ENCODE data around the gene BRIX1.
"Not testable (repeated sequence)": the region's sequence is repeated elsewhere in the genome, so short reads cannot be mapped to it uniquely, and the experiment has no call there.

BRIX1 gene

DNA sequence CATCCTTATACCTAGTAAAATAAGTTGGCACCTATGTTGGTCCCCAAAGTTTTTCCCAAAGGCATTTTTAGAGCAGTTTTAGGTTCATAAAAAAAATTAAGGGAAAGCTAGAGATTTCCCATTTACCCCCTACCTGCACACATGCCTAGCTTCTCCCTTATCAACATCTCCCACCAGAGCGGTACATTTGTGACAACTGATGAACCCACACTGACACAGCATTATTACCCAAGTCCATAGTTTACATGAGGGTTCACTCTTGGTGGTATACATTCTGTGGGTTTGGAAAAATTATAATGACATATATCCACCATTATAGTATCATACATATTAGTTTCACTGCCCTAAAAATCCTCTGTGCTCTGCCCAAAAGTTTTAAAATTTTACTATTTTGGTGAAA, 12.3 kb upstream of the BRIX1 start:
- no peak for DNase-seq
- in situ Hi-C loops (cut with MboI; ENCODE audit: low pct_unique_long_range_greater_than_20kb, low sequenced_read_pairs): no loop called here

DNA sequence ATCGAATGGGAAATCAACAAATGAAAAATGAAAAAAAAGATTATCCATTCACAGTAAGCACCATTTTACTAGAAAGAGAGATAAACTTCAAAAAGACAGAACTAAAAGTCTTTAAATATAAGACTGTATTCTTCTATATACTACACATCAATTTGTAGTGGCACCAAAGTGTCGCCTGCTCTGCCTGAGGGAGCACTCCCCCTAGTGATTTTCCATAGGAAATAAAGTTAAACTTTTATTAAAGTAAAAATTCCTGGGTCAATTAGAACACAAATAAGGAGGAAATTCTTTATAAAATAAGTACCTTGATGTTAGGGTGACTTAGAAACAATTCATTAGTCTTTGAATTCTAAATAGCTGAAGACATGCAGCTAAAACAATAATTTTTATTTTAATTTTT, 9.9 kb upstream of the BRIX1 start:
- DNase-seq: no peak
- in situ Hi-C loops (cut with MboI; ENCODE audit: low pct_unique_long_range_greater_than_20kb, low sequenced_read_pairs): no loop called here

DNA sequence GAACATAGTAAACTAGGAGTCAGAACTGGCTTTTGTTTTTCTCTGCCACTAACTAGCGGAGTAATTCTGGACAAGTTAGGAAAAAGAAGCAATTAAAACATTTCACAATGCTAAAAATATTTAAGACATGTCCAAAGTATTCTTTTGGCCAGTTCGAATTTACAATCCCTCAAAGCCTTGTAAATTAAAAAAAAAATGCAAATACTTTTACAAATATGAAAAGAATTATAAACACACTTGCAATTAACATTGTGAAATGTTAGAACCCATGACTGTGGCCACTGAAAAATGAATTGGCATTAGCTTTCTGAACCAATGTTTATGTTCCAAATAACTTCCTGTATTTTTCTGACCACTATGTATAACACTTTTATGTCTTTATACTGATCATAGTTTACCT, 2.4 kb upstream of the BRIX1 start:
- no peak for DNase-seq
- in situ Hi-C loops (cut with MboI; ENCODE audit: low pct_unique_long_range_greater_than_20kb, low sequenced_read_pairs): no loop called here

- no peak for DNase-seq
- in situ Hi-C loops (cut with MboI; ENCODE audit: low pct_unique_long_range_greater_than_20kb, low sequenced_read_pairs): no loop called here
Measured at GRCh38 chr5:34914671-34915138, 806 bp upstream of the BRIX1 start.

DNA sequence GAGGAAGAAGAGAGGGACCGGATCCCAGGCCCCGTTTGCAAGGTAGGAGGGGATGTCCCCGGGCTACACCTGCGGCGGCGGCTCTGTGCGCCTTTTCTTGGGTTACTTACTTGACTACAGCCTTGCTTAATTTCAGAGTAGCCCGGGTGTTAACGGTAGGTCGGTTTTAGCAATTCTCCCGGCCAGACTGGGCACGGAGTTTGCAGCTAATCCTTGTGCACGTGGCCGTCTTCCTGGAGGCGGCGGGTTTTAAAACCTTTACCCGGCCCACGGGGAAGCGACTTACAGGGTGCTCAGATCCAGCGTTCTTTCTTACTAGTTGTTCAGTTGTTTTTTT, 313 bp downstream of the BRIX1 start:
- in situ Hi-C loops (cut with MboI; ENCODE audit: low pct_unique_long_range_greater_than_20kb, low sequenced_read_pairs): no loop called here
- no peak for DNase-seq

DNA sequence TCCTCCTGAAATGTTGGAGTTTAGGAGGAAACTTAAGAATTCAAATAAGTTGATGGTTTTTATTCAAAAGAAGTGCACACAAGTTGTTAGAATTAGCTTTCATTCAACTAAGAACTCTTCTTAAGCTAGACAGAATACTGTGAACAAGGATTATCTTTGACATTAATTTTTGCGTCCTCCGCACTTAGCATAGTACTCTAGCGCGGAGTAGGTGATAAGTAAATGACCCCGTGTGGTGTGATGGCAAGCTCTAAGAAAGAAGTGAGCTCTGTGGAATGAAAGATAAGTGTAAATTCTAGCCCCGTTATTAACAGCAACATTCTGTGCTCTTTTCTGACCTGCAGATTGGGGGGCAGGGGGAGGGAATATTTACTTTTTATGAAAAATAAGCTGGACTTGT, 1.0 kb downstream of the BRIX1 start:
- DNase-seq: no peak
- in situ Hi-C loops (cut with MboI; ENCODE audit: low pct_unique_long_range_greater_than_20kb, low sequenced_read_pairs): no loop called here

GRCh38 chr5:34918025-34918424, 2.5 kb downstream of the BRIX1 start:
- in situ Hi-C loops (cut with MboI; ENCODE audit: low pct_unique_long_range_greater_than_20kb, low sequenced_read_pairs): no loop called here
- DNase-seq: no peak

DNA sequence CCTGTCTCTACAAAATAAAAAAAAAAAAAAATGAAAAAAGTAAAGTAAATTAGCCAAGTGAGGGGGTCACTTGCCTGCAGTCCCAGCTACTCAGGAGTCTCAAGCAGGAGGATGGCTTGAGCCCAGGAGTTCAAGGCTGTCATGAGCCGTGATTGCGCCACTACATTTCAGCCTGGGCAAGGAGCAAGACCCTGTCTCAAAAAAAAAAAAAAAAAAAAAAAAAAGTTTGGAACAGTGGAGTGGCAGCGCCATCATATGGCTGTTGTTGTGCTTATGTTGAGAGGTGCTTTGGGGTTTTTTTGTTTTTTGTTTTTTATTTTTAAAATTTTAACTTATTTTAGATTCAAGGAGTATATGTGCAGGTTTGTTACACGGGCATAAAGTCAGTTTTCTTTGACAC, 3.6 kb downstream of the BRIX1 start:
- in situ Hi-C loops (cut with MboI; ENCODE audit: low pct_unique_long_range_greater_than_20kb, low sequenced_read_pairs): no loop called here
- DNase-seq: no peak

GRCh38 chr5:34923256-34923655, 7.7 kb downstream of the BRIX1 start:
- in situ Hi-C loops (cut with MboI; ENCODE audit: low pct_unique_long_range_greater_than_20kb, low sequenced_read_pairs): not testable (repeated sequence)

DNA sequence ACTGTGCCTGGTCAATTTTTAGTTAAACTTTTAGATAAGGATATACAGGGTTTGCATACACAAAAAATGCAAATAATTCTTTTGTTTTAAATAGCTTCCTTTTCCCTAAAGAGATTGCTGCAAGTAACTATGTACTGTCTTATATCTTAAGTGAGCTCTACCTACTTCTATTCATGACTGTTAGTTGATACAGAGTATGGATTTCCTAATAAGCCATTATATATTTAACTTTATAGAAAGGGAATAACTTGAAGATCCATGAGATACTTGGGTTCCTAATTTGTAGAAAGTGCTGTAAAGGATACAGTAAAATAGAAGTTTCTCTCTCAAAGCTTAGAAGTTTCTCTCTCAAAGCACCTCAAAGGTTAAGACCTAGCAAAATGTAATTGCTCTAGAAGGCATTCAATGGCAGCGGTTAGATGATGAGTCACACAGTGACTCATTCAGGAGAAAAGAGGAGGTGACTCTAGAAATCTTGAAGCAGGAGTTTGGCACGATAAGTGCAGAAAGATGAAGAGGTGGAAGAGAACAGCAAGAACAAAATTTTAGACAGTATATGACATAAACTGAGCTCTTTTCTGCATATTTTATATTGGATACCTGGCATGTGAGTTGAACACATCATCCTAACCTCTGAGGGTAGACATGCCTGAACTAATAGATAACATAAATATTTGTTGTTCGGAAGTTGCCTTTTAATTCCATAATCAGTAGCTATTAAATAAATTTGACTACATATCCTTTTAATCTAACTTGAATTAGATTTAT, 8.4 kb downstream of the BRIX1 start:
- DNase-seq: peak; percentile 58
- in situ Hi-C loops (cut with MboI; ENCODE audit: low pct_unique_long_range_greater_than_20kb, low sequenced_read_pairs): no loop called here

More at GRCh38 chr5:34923256-34923655, 7.7 kb downstream of the BRIX1 start:
- DNase-seq: not testable (repeated sequence)

GRCh38 chr5:34924462-34924765, 8.9 kb downstream of the BRIX1 start:
- in situ Hi-C loops (cut with MboI; ENCODE audit: low pct_unique_long_range_greater_than_20kb, low sequenced_read_pairs): no loop called here
- no peak for DNase-seq

DNA sequence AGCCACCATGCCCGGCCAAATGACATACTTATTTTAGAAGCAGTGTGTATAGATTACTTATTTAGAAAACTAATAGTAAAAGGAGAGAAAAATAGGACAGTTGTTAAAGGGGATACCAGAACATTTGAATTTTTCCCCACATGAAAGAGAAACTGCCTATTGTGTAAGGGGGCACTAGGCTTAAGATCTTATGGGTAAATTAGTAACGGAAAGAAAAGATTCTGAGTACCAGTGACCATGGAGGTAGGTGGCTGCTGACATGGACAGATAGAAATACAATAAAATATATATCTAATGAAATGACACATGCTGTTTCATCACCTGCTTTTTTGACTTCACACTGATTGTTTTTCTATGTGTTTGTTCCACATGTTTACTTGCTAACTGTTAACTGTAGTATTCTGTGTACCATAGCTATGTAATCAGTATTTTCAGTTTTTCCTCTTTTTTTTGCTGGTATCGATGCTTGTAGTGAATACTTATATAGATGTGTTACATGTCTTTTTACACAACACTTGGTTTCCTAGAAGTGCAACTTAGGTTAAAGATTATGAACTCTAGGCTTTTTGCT, 10.9 kb downstream of the BRIX1 start:
- no peak for DNase-seq
- in situ Hi-C loops (cut with MboI; ENCODE audit: low pct_unique_long_range_greater_than_20kb, low sequenced_read_pairs): no loop called here

DNA sequence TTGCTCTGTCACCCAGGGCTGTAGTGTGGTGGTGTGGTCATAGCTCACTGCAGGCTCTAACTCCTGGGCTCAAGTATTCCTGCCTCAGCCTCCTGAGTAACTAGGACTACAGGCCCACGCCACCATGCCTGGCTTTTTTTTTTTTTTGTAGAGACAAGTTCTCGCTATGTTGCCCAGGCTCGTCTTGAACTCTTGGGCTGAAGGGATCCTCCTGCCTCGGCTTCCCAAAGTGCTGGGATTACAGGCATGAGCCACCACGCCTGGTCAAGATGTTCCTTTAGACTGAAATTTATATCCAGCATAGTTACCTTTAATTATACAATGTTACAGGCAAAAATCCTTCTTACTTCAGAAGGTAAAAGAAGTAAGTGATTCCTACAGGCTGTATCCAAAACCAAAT, 12.3 kb downstream of the BRIX1 start:
- in situ Hi-C loops (cut with MboI; ENCODE audit: low pct_unique_long_range_greater_than_20kb, low sequenced_read_pairs): no loop called here

DNA sequence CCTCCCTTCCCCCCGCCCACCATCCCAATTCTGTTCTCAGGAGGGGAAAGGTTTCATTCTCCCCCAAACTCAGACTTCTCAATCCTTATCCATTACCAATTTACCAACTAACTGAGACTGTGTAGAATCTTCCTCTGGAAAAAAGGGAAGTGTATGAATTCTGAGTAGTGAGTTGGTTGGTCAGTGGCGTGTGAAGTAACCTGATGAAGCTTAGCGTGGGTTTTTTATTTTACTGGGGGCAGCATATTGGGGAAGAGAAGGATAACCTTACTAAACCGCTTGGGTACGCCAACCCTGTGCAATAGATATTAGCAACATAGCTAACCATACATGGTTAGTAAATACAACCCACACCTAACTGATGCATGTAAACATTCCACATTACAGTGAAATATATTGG, 12.8 kb downstream of the BRIX1 start:
- DNase-seq: no peak
- in situ Hi-C loops (cut with MboI; ENCODE audit: low pct_unique_long_range_greater_than_20kb, low sequenced_read_pairs): no loop called here

More for the DNA sequence above, 12.3 kb downstream of the BRIX1 start:
- no peak for DNase-seq

DNA sequence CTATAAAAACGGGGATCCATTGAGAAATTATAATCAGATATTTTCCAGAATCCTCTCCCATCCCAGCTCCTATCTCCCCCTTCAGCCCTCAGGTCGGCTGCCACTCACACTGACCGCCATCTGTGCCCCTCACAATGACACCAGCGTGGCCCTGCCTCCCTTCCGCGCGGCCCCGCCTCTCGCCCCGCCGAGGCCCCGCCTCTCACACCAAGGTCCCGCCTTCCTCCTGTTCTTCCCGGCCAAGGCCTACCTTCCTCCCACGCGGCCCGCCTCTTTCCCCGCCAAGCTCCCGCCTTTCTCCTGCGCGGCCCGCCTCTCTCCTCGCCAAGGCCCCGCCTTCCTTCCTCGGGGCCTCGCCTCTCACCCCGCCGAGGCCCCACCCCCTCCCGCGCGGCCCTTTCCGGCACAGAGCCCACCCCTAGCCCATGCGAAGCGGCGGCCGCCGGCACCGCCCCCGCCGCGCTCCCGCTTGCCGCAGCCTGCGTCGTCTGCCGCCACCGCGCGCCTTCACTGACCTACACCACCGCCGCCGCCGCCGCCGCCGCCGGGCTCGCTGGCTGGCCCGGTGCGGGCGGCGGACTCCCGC, 13.7 kb downstream of the BRIX1 start, which contains the start of gene DNAJC21:
DNAJC21 (plus strand) TSS at position 426 of the 586 bp plus-strand sequence. CDS start 261 bp downstream, outside the sequence.
- peak; percentile 98 for DNase-seq

DNA sequence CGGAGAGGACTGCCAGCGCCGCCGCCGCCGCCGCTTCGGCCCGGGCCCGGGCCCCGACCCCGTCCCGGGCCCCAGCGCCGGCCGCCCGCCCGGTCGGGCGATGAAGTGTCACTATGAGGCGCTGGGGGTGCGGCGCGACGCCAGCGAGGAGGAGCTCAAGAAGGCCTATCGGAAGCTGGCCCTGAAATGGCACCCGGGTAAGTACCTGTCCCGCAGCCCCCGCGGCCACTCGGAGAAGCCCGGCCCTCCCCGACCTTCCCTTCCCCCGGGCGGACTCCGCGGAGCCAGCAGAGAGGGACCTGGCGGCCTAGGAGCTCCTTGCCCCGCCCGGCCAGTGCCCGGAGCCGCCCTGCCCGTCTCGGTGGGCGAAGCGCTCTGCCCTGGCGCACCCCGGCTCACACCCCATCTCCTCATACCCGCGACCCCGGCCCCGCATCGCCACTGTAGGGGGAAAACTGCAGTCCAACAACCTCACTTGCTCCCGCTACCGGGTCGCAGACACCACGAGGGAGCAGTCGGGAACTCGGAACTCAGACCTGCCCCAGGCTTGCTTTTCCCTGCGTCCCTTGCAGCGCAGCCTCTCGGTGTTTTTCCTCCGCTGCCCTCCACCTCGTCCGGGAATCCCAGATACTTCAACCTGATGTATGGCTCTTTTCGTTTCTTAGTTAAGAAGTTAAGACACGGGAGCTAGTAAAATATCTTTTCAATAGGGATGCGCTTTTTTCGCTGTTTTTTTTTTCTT, 14.4 kb downstream of the BRIX1 start:
- in situ Hi-C loops (cut with MboI; ENCODE audit: low pct_unique_long_range_greater_than_20kb, low sequenced_read_pairs): no loop called here
- DNase-seq: peak; percentile 78

More for the DNA sequence above, 13.7 kb downstream of the BRIX1 start, which contains the start of gene DNAJC21:
- in situ Hi-C loops (cut with MboI; ENCODE audit: low pct_unique_long_range_greater_than_20kb, low sequenced_read_pairs): no loop called here

DNA sequence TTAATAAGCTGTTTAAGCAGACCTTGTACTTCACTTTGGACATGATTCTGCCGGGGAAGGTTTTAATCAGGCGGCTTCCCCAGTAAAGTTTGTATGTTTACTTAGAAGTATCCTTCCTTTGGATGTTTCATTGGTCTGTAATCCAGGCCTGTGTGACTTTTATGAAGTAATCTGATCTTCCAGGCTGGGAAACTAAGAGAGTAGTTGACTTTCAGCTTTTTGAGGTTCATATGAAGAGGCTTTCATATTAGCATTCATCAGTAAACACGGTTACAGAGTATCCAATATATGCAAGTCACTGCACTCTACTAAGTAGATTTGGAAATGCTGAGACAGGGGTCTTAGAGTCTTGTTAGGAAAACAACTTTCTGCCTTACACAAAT, 14.9 kb downstream of the BRIX1 start:
- DNase-seq: no peak
- in situ Hi-C loops (cut with MboI; ENCODE audit: low pct_unique_long_range_greater_than_20kb, low sequenced_read_pairs): no loop called here

DNA sequence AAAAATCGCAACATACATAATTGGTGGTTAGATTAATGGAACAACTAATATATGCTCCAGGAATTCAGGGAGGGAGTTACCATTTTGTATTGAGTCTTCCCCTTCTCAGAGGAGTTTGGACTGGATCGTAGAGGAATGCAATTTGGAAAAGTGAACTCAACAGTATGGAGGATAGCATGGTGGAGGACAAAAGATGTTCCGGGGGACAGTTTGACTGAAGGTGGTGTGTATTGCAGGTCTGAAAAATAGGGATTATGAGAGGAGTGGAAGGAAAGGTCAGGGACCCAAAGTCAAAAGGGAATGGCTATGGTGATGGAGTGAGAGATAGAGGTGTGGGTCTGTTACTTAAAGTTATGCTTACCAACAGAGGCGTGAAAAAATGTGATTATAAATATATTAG, 15.4 kb downstream of the BRIX1 start:
- peak; percentile 12 for DNase-seq
- in situ Hi-C loops (cut with MboI; ENCODE audit: low pct_unique_long_range_greater_than_20kb, low sequenced_read_pairs): no loop called here

DNA sequence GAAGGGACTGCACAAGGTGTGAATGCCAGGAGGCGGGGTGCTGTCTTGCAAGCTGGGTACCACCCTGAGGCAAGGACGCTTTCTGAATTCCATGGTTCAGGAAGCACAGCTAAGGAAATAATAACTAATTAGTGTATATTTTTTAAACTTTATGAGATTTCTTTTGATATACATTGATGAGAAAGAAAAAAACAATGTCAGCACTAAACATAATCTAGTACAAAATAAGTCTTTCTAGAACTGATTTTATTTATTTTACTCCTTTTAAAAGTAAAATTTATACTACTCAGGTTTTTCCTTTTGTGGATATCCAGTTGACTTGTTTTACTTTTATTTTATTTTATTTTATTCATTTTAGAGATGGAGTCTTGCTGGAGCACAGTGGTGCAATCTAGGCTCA, 17.4 kb downstream of the BRIX1 start:
- no peak for DNase-seq
- in situ Hi-C loops (cut with MboI; ENCODE audit: low pct_unique_long_range_greater_than_20kb, low sequenced_read_pairs): no loop called here

GRCh38 chr5:34941936-34942335, 26.4 kb downstream of the BRIX1 start:
- DNase-seq: no peak
- in situ Hi-C loops (cut with MboI; ENCODE audit: low pct_unique_long_range_greater_than_20kb, low sequenced_read_pairs): no loop called here
